IMR-90 (cell line): Measurements from ENCODE around the gene CACYBP. TPM values are rescaled to one million over a fixed set of nuclear protein-coding genes. Genes with fewer than 3 reads are reported as not detected.
A peak's percentile ranks its signal among the peaks of the same experiment; 100 is the strongest.

Source experiments
- ATAC-seq: fragments of 200-7000 bp; cut with Tn5 transposase; 2 replicates; pipeline ENCODE4 v1.9.1; 2020; ENCODE audit warnings: low read depth, mild to moderate bottlenecking, moderate library complexity
- BruUV-seq: library from RNA; stranded (reverse); fragments of 400-500 nt; replicated peaks from 2 replicates; lab custom pipeline; 2021; lab: Mats Ljungman, UMichigan
- CTCF ChIA-PET: fragments of 300-600 bp; formaldehyde crosslinking; extraction: SDS; loops from one replicate; lab custom pipeline; 2021; ENCODE audit warnings: antibody characterized with exemption; lab: Yijun Ruan, JAX
- POLR2A ChIA-PET: fragments of 300-600 bp; sonication (Branson Sonifier 250); formaldehyde crosslinking; loops from one replicate; lab custom pipeline; 2022; ENCODE audit warnings: antibody characterized with exemption; ENCODE audit not compliant: unreplicated experiment; lab: Charles Lee
- DNase-seq: peaks from one replicate; pipeline ENCODE4 v3.0.0; 2013
- H2AFZ ChIP-seq: replicated peaks from 2 replicates; pipeline ENCODE3; 2013; ENCODE audit warnings: low read length, mild to moderate bottlenecking; ENCODE audit not compliant: poor library complexity
- H2AK5ac ChIP-seq: 2 replicates; pipeline ENCODE4 v1.6.1; 2013; ENCODE audit warnings: low read depth, low read length, inconsistent platforms
- H2AK9ac ChIP-seq: replicated peaks from 2 replicates; pipeline ENCODE3; 2013; ENCODE audit warnings: mild to moderate bottlenecking, low read depth, low read length, moderate library complexity; ENCODE audit not compliant: poor library complexity
- H2BK120ac ChIP-seq: 2 replicates; pipeline ENCODE4 v1.6.1; 2013; ENCODE audit warnings: low read depth, low read length, inconsistent platforms
- H2BK15ac ChIP-seq: 3 replicates; pipeline ENCODE4 v1.6.1; 2013; ENCODE audit warnings: low read depth, low read length, inconsistent platforms
- H2BK20ac ChIP-seq: 2 replicates; pipeline ENCODE4 v1.6.1; 2013; ENCODE audit warnings: low read depth, mild to moderate bottlenecking, inconsistent platforms, low read length, moderate library complexity
- H2BK5ac ChIP-seq: 2 replicates; pipeline ENCODE4 v1.6.1; 2013; ENCODE audit warnings: mild to moderate bottlenecking, low read depth, low read length, inconsistent platforms; ENCODE audit not compliant: poor library complexity, severe bottlenecking
- H3K14ac ChIP-seq: replicated peaks from 2 replicates; pipeline ENCODE4 v1.6.1; 2013; ENCODE audit warnings: low read depth, low read length, inconsistent platforms
- H3K18ac ChIP-seq: 2 replicates; pipeline ENCODE4 v1.6.1; 2013; ENCODE audit warnings: low read depth, low read length, control low read depth
- H3K23ac ChIP-seq: 2 replicates; pipeline ENCODE4 v1.6.1; 2013; ENCODE audit warnings: low read depth, low read length, inconsistent platforms
- H3K27ac ChIP-seq: 2 replicates; pipeline ENCODE4 v1.5.1; 2013; ENCODE audit warnings: mild to moderate bottlenecking, control low read depth, low read length; ENCODE audit not compliant: insufficient read depth
- H3K27me3 ChIP-seq: 2 replicates; pipeline ENCODE4 v1.6.1; 2013; ENCODE audit warnings: low read length; ENCODE audit not compliant: control insufficient read depth, insufficient read depth
- H3K36me3 ChIP-seq: 2 replicates; pipeline ENCODE4 v1.6.1; 2013; ENCODE audit warnings: low read length, mixed read lengths; ENCODE audit not compliant: control insufficient read depth, insufficient read depth
- H3K4ac ChIP-seq: 2 replicates; pipeline ENCODE4 v1.6.1; 2013; ENCODE audit warnings: low read depth, low read length, inconsistent platforms
- H3K4me1 ChIP-seq: 2 replicates; pipeline ENCODE4 v1.6.1; 2013; ENCODE audit warnings: low read length, mixed read lengths; ENCODE audit not compliant: control insufficient read depth, insufficient read depth
- H3K4me2 ChIP-seq: 2 replicates; pipeline ENCODE4 v1.6.1; 2013; ENCODE audit warnings: low read depth, mild to moderate bottlenecking, control low read depth, low read length, moderate library complexity
- H3K4me3 ChIP-seq: 2 replicates; pipeline ENCODE4 v1.5.1; 2013; ENCODE audit warnings: low read depth, mild to moderate bottlenecking, control low read depth, low read length, moderate library complexity; ENCODE audit not compliant: insufficient read depth
- H3K56ac ChIP-seq: 2 replicates; pipeline ENCODE4 v1.6.1; 2013; ENCODE audit warnings: low read length, inconsistent platforms; ENCODE audit not compliant: insufficient read depth; ENCODE audit errors: extremely low read depth
- H3K79me1 ChIP-seq, 2 experiments: 2 replicates each; pipeline ENCODE4 v1.6.1; 2013; ENCODE audit warnings: low read length in 2 of 2, inconsistent platforms in 1 of 2, low read depth in 1 of 2
- H3K9ac ChIP-seq: 2 replicates; pipeline ENCODE4 v1.6.1; 2013; ENCODE audit warnings: low read depth, low read length, control low read depth
- H3K9me1 ChIP-seq: 2 replicates; pipeline ENCODE4 v1.6.1; 2013; ENCODE audit warnings: low read length, inconsistent platforms; ENCODE audit not compliant: insufficient read depth
- H3K9me3 ChIP-seq: 2 replicates; pipeline ENCODE4 v1.6.1; 2013; ENCODE audit warnings: low read length; ENCODE audit not compliant: control insufficient read depth, insufficient read depth
- H4K20me1 ChIP-seq: 2 replicates; pipeline ENCODE4 v1.6.1; 2013; ENCODE audit warnings: low read length, inconsistent platforms; ENCODE audit not compliant: insufficient read depth
- H4K5ac ChIP-seq: 2 replicates; pipeline ENCODE4 v1.6.1; 2013; ENCODE audit warnings: mild to moderate bottlenecking, low read depth, low read length, control low read depth
- H4K8ac ChIP-seq, 2 experiments: 2 replicates each; pipeline ENCODE4 v1.6.1; 2013; ENCODE audit warnings: low read depth in 2 of 2, low read length in 2 of 2, control low read depth in 1 of 2, inconsistent platforms in 1 of 2
- H4K91ac ChIP-seq: 2 replicates; pipeline ENCODE4 v1.6.1; 2013; ENCODE audit warnings: low read depth, low read length, inconsistent platforms; ENCODE audit not compliant: insufficient read depth
- BHLHE40 ChIP-seq: fragments of 150-350 bp; IDR thresholded peaks from 2 replicates; pipeline ENCODE4 v1.6.1; 2016; ENCODE audit warnings: mild to moderate bottlenecking, low read depth, low read length
- CEBPB ChIP-seq: IDR thresholded peaks from 2 replicates; pipeline ENCODE4 v1.6.1; 2012; ENCODE audit warnings: low read depth, low read length, improper control_type of control experiment
- CHD1 ChIP-seq: IDR thresholded peaks from 2 replicates; pipeline ENCODE4 v1.6.1; 2012; ENCODE audit warnings: low read depth, low read length, improper control_type of control experiment
- ELK1 ChIP-seq: fragments of 150-350 bp; IDR thresholded peaks from 2 replicates; pipeline ENCODE4 v1.6.1; 2016; ENCODE audit warnings: low read depth, mild to moderate bottlenecking, low read length, moderate library complexity, borderline replicate concordance
- FOS ChIP-seq: fragments of 150-350 bp; IDR thresholded peaks from 2 replicates; pipeline ENCODE4 v1.6.1; 2016; ENCODE audit warnings: low read depth, low read length
- MAFK ChIP-seq: IDR thresholded peaks from 2 replicates; pipeline ENCODE4 v1.6.1; 2012; ENCODE audit warnings: low read depth, low read length, improper control_type of control experiment
- MXI1 ChIP-seq: IDR thresholded peaks from 2 replicates; pipeline ENCODE4 v1.6.1; 2012; ENCODE audit warnings: low read depth, mild to moderate bottlenecking, low read length, moderate library complexity, borderline replicate concordance
- NFE2L2 ChIP-seq: fragments of 150-350 bp; IDR thresholded peaks from 2 replicates; pipeline ENCODE4 v1.6.1; 2016; ENCODE audit warnings: low read depth, mild to moderate bottlenecking, low read length
- POLR2A ChIP-seq: IDR thresholded peaks from 2 replicates; pipeline ENCODE4 v1.6.1; 2012; ENCODE audit warnings: mild to moderate bottlenecking, low read depth, low read length
- RAD21 ChIP-seq: IDR thresholded peaks from 2 replicates; pipeline ENCODE4 v1.6.1; 2012; ENCODE audit warnings: low read length, improper control_type of control experiment
- RCOR1 ChIP-seq: IDR thresholded peaks from 2 replicates; pipeline ENCODE4 v1.6.1; 2012; ENCODE audit warnings: mild to moderate bottlenecking, low read length, improper control_type of control experiment; ENCODE audit not compliant: insufficient replicate concordance
- RFX5 ChIP-seq: IDR thresholded peaks from 2 replicates; pipeline ENCODE4 v1.8.0; 2012; ENCODE audit warnings: low read depth, mild to moderate bottlenecking, low read length, moderate library complexity
- SMC3 ChIP-seq: fragments of 150-350 bp; IDR thresholded peaks from 2 replicates; pipeline ENCODE4 v1.6.1; 2016; ENCODE audit warnings: low read depth, mild to moderate bottlenecking, antibody characterized with exemption, low read length, moderate library complexity
- USF2 ChIP-seq: fragments of 150-350 bp; IDR thresholded peaks from 2 replicates; pipeline ENCODE4 v1.6.1; 2017; ENCODE audit warnings: mild to moderate bottlenecking, antibody characterized with exemption, low read length, low read depth
- WGBS, 2 experiments: methylation state at CpG; one replicate each; pipeline versions ENCODE4 v1.1.5 to v1.1.7; 2013; ENCODE audit warnings: missing lambda C conversion rate in 2 of 2; ENCODE audit not compliant: insufficient read length in 1 of 2; ENCODE audit errors: extremely low coverage in 2 of 2; 5-methylcytosine and 5-hydroxymethylcytosine counted together
- dilution Hi-C: fragments of 300-500 bp; cut with HindIII; formaldehyde crosslinking; loops from one replicate; pipeline ENCODE4 v1.14.3; 2018; ENCODE audit warnings: low sequenced_read_pairs; ENCODE audit not compliant: unreplicated experiment
- in situ Hi-C: fragments of 300-500 bp; cut with MboI; formaldehyde crosslinking; loops from 3 replicates; pipeline ENCODE4 v1.14.3; 2019; ENCODE audit warnings: low sequenced_read_pairs, inconsistent platforms, mixed read lengths
- intact Hi-C: fragments of 100-400 bp; cut with micrococcal nuclease; formaldehyde crosslinking; loops from 2 replicates; pipeline ENCODE4 v1.10.0; 2022
- polyA plus RNA-seq, 3 experiments: library from polyadenylated mRNA; depleted of rRNA; stranded (reverse); fragments of >200 nt; gene quantifications; 2 replicates each; pipeline ENCODE4 v1.2.3, GENCODE V29; 2012; ENCODE audit warnings: low replicate concordance in 1 of 3
- total RNA-seq: library from RNA; depleted of rRNA; stranded (reverse); fragments of >200 nt; gene quantifications from 2 replicates; pipeline ENCODE4 v1.2.3, GENCODE V29; 2012
- TF ChIP-seq, protein P1 (sequence below): conservative IDR thresholded peaks from 2 replicates; pipeline ENCODE4 v1.5.1; 2012; ENCODE audit warnings: mild to moderate bottlenecking, low read depth, low read length, improper control_type of control experiment

CACYBP gene
- total and polyA plus RNA-seq, 2 of the 4 experiments (the other 2 are of a cell fraction) = 61.8 to 62.8 TPM

- no CpG with 5 or more reads among the region's 5 CpGs for WGBS, 2 experiments
- Histone ChIP-seq H2BK5ac (no peak overlapping the region), H4K20me1 (no peaks in the 10 kb centered on the region), H3K9me3 (no peaks in the 10 kb centered on the region), H3K27me3 (no peaks in the 10 kb centered on the region), H3K27ac (no peak overlapping the region), H2AK9ac (no peak overlapping the region), H3K36me3 (no peaks in the 10 kb centered on the region), H3K9me1 (no peaks in the 10 kb centered on the region), H2AFZ (peak overlapping the region; percentile 4), H3K23ac (no peak overlapping the region), H3K4me3 (no peak overlapping the region), H2BK20ac (0 out of 2 replicates have a peak overlapping the region, but pooled peaks have one; percentile 3), H3K18ac (no peak overlapping the region), H2AK5ac (no peak overlapping the region), H4K8ac (peak overlapping the region; percentile 6 to 41; a peak in 2 of 4 replicates), H3K9ac (peak overlapping the region; percentile 13; the same call in 1 of the 2 replicates), H3K4me1 (no peaks in the 10 kb centered on the region), H4K91ac (no peak overlapping the region), H2BK15ac (no peak overlapping the region), H3K56ac (no peak overlapping the region), H4K5ac (no peak overlapping the region), H3K4ac (no peak overlapping the region), H2BK120ac (no peak overlapping the region), H3K79me1 (no peaks in the 10 kb centered on the region), H3K14ac (no peak overlapping the region), H3K4me2 (no peak overlapping the region)
- ChIA-PET POLR2A (no interaction called here), CTCF (interaction anchor here (1.2 kb wide), 1 partner anchor 157 kb away, joined by 3 read pairs; no protein-coding TSS in a partner anchor)
- dilution Hi-C loops (no loop called here), intact Hi-C loops (loop anchor here (10.0 kb wide), 1 partner anchor 725 kb away; no protein-coding TSS in a partner anchor), in situ Hi-C loops (loop anchor here (5.0 to 25.0 kb wide), 2 partner anchors 217 to 727 kb away; no protein-coding TSS in a partner anchor)
- no TSS peak for BruUV-seq
- no peak for ATAC-seq
- no peak for DNase-seq
- TF ChIP-seq USF2 (no peak), MXI1 (no peak), CHD1 (no peak), MAFK (no peak), FOS (no peak), ELK1 (no peak), BHLHE40 (no peak), POLR2A (no peak), CEBPB (no peak), RFX5 (no peak), RCOR1 (no peak), NFE2L2 (no peak), RAD21 (no peak), SMC3 (no peak)
- TF ChIP-seq, protein P1, sequence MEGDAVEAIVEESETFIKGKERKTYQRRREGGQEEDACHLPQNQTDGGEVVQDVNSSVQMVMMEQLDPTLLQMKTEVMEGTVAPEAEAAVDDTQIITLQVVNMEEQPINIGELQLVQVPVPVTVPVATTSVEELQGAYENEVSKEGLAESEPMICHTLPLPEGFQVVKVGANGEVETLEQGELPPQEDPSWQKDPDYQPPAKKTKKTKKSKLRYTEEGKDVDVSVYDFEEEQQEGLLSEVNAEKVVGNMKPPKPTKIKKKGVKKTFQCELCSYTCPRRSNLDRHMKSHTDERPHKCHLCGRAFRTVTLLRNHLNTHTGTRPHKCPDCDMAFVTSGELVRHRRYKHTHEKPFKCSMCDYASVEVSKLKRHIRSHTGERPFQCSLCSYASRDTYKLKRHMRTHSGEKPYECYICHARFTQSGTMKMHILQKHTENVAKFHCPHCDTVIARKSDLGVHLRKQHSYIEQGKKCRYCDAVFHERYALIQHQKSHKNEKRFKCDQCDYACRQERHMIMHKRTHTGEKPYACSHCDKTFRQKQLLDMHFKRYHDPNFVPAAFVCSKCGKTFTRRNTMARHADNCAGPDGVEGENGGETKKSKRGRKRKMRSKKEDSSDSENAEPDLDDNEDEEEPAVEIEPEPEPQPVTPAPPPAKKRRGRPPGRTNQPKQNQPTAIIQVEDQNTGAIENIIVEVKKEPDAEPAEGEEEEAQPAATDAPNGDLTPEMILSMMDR = no peak
These were observed 10.1 kb upstream of the CACYBP start for GRCh38 chr1:174989536-174990220.
